Kidney epithelial cell (primary cell): Measurements from ENCODE around the gene IPPK. TPM values are rescaled to one million over a fixed set of nuclear protein-coding genes. Genes with fewer than 3 reads are reported as not detected.

ENCODE experiments used
- DNase-seq: peaks from one replicate; pipeline ENCODE4 v3.0.0-alpha.2; 2010; ENCODE audit warnings: low read depth
- H3K27me3 ChIP-seq: 2 replicates; pipeline ENCODE4 v1.6.0; 2011; ENCODE audit warnings: low read length; ENCODE audit not compliant: control insufficient read depth, insufficient read depth
- H3K36me3 ChIP-seq: 2 replicates; pipeline ENCODE4 v1.5.1; 2011; ENCODE audit warnings: low read length; ENCODE audit not compliant: control insufficient read depth, insufficient read depth
- H3K4me3 ChIP-seq: 2 replicates; pipeline ENCODE4 v1.5.1; 2011; ENCODE audit warnings: low read depth, mild to moderate bottlenecking, control low read depth, low read length
- CTCF ChIP-seq: IDR thresholded peaks from 2 replicates; pipeline ENCODE4 v1.5.1; 2011; ENCODE audit warnings: mild to moderate bottlenecking, moderate library complexity, low read length, control low read depth, inconsistent platforms; ENCODE audit not compliant: insufficient read depth, poor library complexity, severe bottlenecking
- total RNA-seq: library from RNA; depleted of rRNA; stranded (reverse); fragments of >200 nt; gene quantifications from 2 replicates; pipeline ENCODE4 v1.2.3, GENCODE V29; 2015

IPPK gene
- total RNA-seq, 1 donor from 2014 or later = 8.5 TPM

- DNase-seq = no peak
- Histone ChIP-seq H3K36me3 (no peaks in the 10 kb centered on the region), H3K27me3 (no peaks in the 10 kb centered on the region), H3K4me3 (no peak overlapping the region)
- no peak for TF ChIP-seq CTCF
Observed at GRCh38 chr9:92704528-92704927, 34.6 kb upstream of the IPPK start.

- H3K4me3 ChIP-seq = no peak overlapping the region
- TF ChIP-seq CTCF = no peak
- H3K36me3 ChIP-seq = no peaks in the 10 kb centered on the region
- H3K27me3 ChIP-seq = no peaks in the 10 kb centered on the region
- DNase-seq = no peak
Observed at GRCh38 chr9:92696619-92697018, 26.7 kb upstream of the IPPK start.

- DNase-seq = no peak
- Histone ChIP-seq H3K4me3 (no peak overlapping the region), H3K27me3 (no peaks in the 10 kb centered on the region), H3K36me3 (no peaks in the 10 kb centered on the region)
- TF ChIP-seq CTCF = peak; percentile 10
Observed at GRCh38 chr9:92686954-92687353, 17.0 kb upstream of the IPPK start.

- TF ChIP-seq CTCF = no peak
- no peaks in the 10 kb centered on the region for H3K27me3 ChIP-seq
- no peak overlapping the region for H3K4me3 ChIP-seq
- no peaks in the 10 kb centered on the region for H3K36me3 ChIP-seq
- no peak for DNase-seq
Observed at GRCh38 chr9:92685022-92685421, 15.1 kb upstream of the IPPK start.

- H3K27me3 ChIP-seq = no peaks in the 10 kb centered on the region
- no peak for DNase-seq
- H3K36me3 ChIP-seq = no peaks in the 10 kb centered on the region
- no peak overlapping the region for H3K4me3 ChIP-seq
- no peak for TF ChIP-seq CTCF
Observed at GRCh38 chr9:92682269-92682668, 12.3 kb upstream of the IPPK start.
